ENCODE data around the gene POTEF.
A peak's percentile ranks its signal among the peaks of the same experiment; 100 is the strongest.
"Not testable (repeated sequence)": the region's sequence is repeated elsewhere in the genome, so short reads cannot be mapped to it uniquely, and the experiment has no call there.

POTEF gene

GRCh38 chr2:130154773-130155765, 26.0 kb upstream of the POTEF start:
- H2AFZ ChIP-seq (ENCODE audit: low read depth, low read length): no peak overlapping the region
- no peaks in the 10 kb centered on the region for H3K9me3 ChIP-seq (ENCODE audit: control insufficient read depth, low read length)
- no peak overlapping the region for H2BK12ac ChIP-seq (ENCODE audit: low read length in 2 of 2)
- H3K14ac ChIP-seq (ENCODE audit: low read length in 2 of 2): no peak overlapping the region
- no peak overlapping the region for H3K9ac ChIP-seq (ENCODE audit: low read length)
- H2BK5ac ChIP-seq (ENCODE audit: low read depth, low read length, poor library complexity, severe bottlenecking): no peak overlapping the region
- H4K8ac ChIP-seq (ENCODE audit: low read length): no peak overlapping the region
- no peak overlapping the region for H2BK120ac ChIP-seq (ENCODE audit: low read depth, low read length)
- no peak overlapping the region for H3K4me3 ChIP-seq (ENCODE audit: insufficient read depth in 1 of 2, low read depth in 1 of 2, low read length in 2 of 2)
- H3K4me1 ChIP-seq (ENCODE audit: control insufficient read depth, insufficient read depth, low read depth, low read length): peaks cover 9% of the 10 kb centered on the region
- no peaks in the 10 kb centered on the region for H3K27me3 ChIP-seq (ENCODE audit: control insufficient read depth in 1 of 2, insufficient read depth in 1 of 2, low read length in 2 of 2)
- H2BK15ac ChIP-seq (ENCODE audit: low read depth, poor library complexity, severe bottlenecking): no peak overlapping the region
- H3K36me3 ChIP-seq (ENCODE audit: control insufficient read depth in 1 of 2, insufficient read depth in 2 of 2, low read depth in 1 of 2, low read length in 2 of 2): peaks cover 16 to 83% of the 10 kb centered on the region in 2 experiments
- peak overlapping the region; percentile 20 for H4K91ac ChIP-seq (ENCODE audit: low read length)
- 96% methylated on average over 29 of the region's 29 CpGs for WGBS
- DNase-seq: no peak
- H3K18ac ChIP-seq (ENCODE audit: low read depth in 1 of 2, low read length in 2 of 2): no peak overlapping the region
- no peak overlapping the region for H3K4me2 ChIP-seq (ENCODE audit: low read length, poor library complexity, severe bottlenecking)
- no peak overlapping the region for H3K4ac ChIP-seq (ENCODE audit: low read depth in 1 of 2, low read length in 2 of 2)
- H3K27ac ChIP-seq (ENCODE audit: low read length, poor library complexity, severe bottlenecking): no peak overlapping the region
- peaks cover 13% of the 10 kb centered on the region for H3K79me1 ChIP-seq (replicated peaks; ENCODE audit: low read length, poor library complexity, severe bottlenecking)
- no peak overlapping the region for H2AK5ac ChIP-seq (ENCODE audit: low read length, severe bottlenecking)
- H3K23ac ChIP-seq (ENCODE audit: low read length in 2 of 2): no peak overlapping the region

DNA sequence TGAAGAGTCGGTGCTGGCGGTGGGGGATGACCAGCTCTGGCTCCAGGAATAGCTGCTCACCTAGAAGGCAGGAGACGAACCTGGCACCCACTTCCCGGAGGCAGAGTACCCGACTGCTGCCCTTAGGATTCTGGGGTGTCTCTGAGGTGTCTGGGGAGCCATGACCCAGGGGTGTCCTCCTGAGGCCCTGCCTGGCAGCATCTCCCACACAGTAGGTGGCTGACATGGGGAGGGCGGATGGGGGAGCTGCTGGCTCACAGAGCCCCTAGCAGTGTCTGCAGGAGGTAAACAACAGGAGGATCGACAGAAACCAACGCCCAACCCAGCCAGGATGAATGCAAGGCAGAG, 25.4 kb upstream of the POTEF start:
- WGBS: 100% methylated on average over 4 of the region's 8 CpGs
- H2BK12ac ChIP-seq (ENCODE audit: low read length in 2 of 2); H3K18ac ChIP-seq (ENCODE audit: low read depth in 1 of 2, low read length in 2 of 2); H2AFZ ChIP-seq (ENCODE audit: low read depth, low read length); H4K8ac ChIP-seq (ENCODE audit: low read length); H3K4ac ChIP-seq (ENCODE audit: low read depth in 1 of 2, low read length in 2 of 2); H4K91ac ChIP-seq (ENCODE audit: low read length); DNase-seq; H2BK5ac ChIP-seq (ENCODE audit: low read depth, low read length, poor library complexity, severe bottlenecking); H2BK120ac ChIP-seq (ENCODE audit: low read depth, low read length); H3K9ac ChIP-seq (ENCODE audit: low read length); H3K27me3 ChIP-seq (ENCODE audit: control insufficient read depth in 1 of 2, insufficient read depth in 1 of 2, low read length in 2 of 2); H3K4me1 ChIP-seq (ENCODE audit: control insufficient read depth, insufficient read depth, low read depth, low read length); H2AK5ac ChIP-seq (ENCODE audit: low read length, severe bottlenecking); H3K23ac ChIP-seq (ENCODE audit: low read length in 2 of 2); H3K9me3 ChIP-seq (ENCODE audit: control insufficient read depth, low read length); H3K4me3 ChIP-seq (ENCODE audit: insufficient read depth in 1 of 2, low read depth in 1 of 2, low read length in 2 of 2); H2BK15ac ChIP-seq (ENCODE audit: low read depth, poor library complexity, severe bottlenecking); H3K27ac ChIP-seq (ENCODE audit: low read length, poor library complexity, severe bottlenecking); H3K4me2 ChIP-seq (ENCODE audit: low read length, poor library complexity, severe bottlenecking); H3K14ac ChIP-seq (ENCODE audit: low read length in 2 of 2): not testable (repeated sequence)
- H3K36me3 ChIP-seq (ENCODE audit: control insufficient read depth in 1 of 2, insufficient read depth in 2 of 2, low read depth in 1 of 2, low read length in 2 of 2): peaks cover 10 to 77% of the 10 kb centered on the region in 2 experiments
- peaks cover 11% of the 10 kb centered on the region for H3K79me1 ChIP-seq (replicated peaks; ENCODE audit: low read length, poor library complexity, severe bottlenecking)

- H2BK5ac ChIP-seq (ENCODE audit: low read depth, low read length, poor library complexity, severe bottlenecking); H3K4ac ChIP-seq (ENCODE audit: low read depth in 1 of 2, low read length in 2 of 2); H3K27ac ChIP-seq (ENCODE audit: low read length, poor library complexity, severe bottlenecking); H2BK120ac ChIP-seq (ENCODE audit: low read depth, low read length); H2AFZ ChIP-seq (ENCODE audit: low read depth, low read length); H3K4me1 ChIP-seq (ENCODE audit: control insufficient read depth, insufficient read depth, low read depth, low read length); H3K9me3 ChIP-seq (ENCODE audit: control insufficient read depth, low read length); H3K9ac ChIP-seq (ENCODE audit: low read length); H2AK5ac ChIP-seq (ENCODE audit: low read length, severe bottlenecking); H2BK12ac ChIP-seq (ENCODE audit: low read length in 2 of 2); H4K91ac ChIP-seq (ENCODE audit: low read length); DNase-seq; H3K27me3 ChIP-seq (ENCODE audit: control insufficient read depth in 1 of 2, insufficient read depth in 1 of 2, low read length in 2 of 2); H3K4me2 ChIP-seq (ENCODE audit: low read length, poor library complexity, severe bottlenecking); H3K14ac ChIP-seq (ENCODE audit: low read length in 2 of 2); H4K8ac ChIP-seq (ENCODE audit: low read length); H3K18ac ChIP-seq (ENCODE audit: low read depth in 1 of 2, low read length in 2 of 2); H2BK15ac ChIP-seq (ENCODE audit: low read depth, poor library complexity, severe bottlenecking); H3K4me3 ChIP-seq (ENCODE audit: insufficient read depth in 1 of 2, low read depth in 1 of 2, low read length in 2 of 2); H3K23ac ChIP-seq (ENCODE audit: low read length in 2 of 2): not testable (repeated sequence)
- WGBS: 95% methylated on average over 19 of the region's 23 CpGs
- Histone ChIP-seq H3K36me3 (ENCODE audit: control insufficient read depth in 1 of 2, insufficient read depth in 2 of 2, low read depth in 1 of 2, low read length in 2 of 2) (peaks cover 10 to 74% of the 10 kb centered on the region in 2 experiments), H3K79me1 (replicated peaks; ENCODE audit: low read length, poor library complexity, severe bottlenecking) (peaks cover 11% of the 10 kb centered on the region)
Observed at GRCh38 chr2:130153721-130154422, 24.9 kb upstream of the POTEF start.
